ENCODE measurements around the gene PROK2.

PROK2 gene

GRCh38 chr3:71784914-71785531 is at the start of gene PROK2:
Gene PROK2 (minus strand): TSS chr3:71785148. CDS start chr3:71785052, 96 bp downstream.
- Histone ChIP-seq H3K79me2 (ENCODE audit: control insufficient read depth, insufficient read depth, low read length, unreplicated experiment) (no peaks in the 10 kb centered on the region), H3K4me1 (ENCODE audit: control insufficient read depth, insufficient read depth, low read length, unreplicated experiment) (no peaks in the 10 kb centered on the region), H2AFZ (ENCODE audit: low read length, unreplicated experiment) (no peak within 1 kb of the TSS), H3K27me3 (ENCODE audit: insufficient read depth, low read length) (peaks cover 78% of the 10 kb centered on the region), H3K36me3 (ENCODE audit: insufficient read depth, low read length) (no peaks in the 10 kb centered on the region), H3K4me3 (ENCODE audit: low read depth, low read length) (peak within 1 kb of the TSS; percentile 21; the same call in 1 of the 2 replicates), H3K27ac (ENCODE audit: low read depth, low read length) (no peak within 1 kb of the TSS)

GRCh38 chr3:71831599-71831998 is 46.7 kb upstream of the PROK2 start:
- Histone ChIP-seq H3K79me2 (ENCODE audit: control insufficient read depth, insufficient read depth, low read length, unreplicated experiment) (no peaks in the 10 kb centered on the region), H3K27ac (ENCODE audit: low read depth, low read length) (no peak overlapping the region), H3K4me3 (ENCODE audit: low read depth, low read length) (no peak overlapping the region), H3K4me1 (ENCODE audit: control insufficient read depth, insufficient read depth, low read length, unreplicated experiment) (no peaks in the 10 kb centered on the region), H3K36me3 (ENCODE audit: insufficient read depth, low read length) (no peaks in the 10 kb centered on the region), H2AFZ (ENCODE audit: low read length, unreplicated experiment) (no peak overlapping the region), H3K27me3 (ENCODE audit: insufficient read depth, low read length) (peaks cover 24% of the 10 kb centered on the region)

DNA sequence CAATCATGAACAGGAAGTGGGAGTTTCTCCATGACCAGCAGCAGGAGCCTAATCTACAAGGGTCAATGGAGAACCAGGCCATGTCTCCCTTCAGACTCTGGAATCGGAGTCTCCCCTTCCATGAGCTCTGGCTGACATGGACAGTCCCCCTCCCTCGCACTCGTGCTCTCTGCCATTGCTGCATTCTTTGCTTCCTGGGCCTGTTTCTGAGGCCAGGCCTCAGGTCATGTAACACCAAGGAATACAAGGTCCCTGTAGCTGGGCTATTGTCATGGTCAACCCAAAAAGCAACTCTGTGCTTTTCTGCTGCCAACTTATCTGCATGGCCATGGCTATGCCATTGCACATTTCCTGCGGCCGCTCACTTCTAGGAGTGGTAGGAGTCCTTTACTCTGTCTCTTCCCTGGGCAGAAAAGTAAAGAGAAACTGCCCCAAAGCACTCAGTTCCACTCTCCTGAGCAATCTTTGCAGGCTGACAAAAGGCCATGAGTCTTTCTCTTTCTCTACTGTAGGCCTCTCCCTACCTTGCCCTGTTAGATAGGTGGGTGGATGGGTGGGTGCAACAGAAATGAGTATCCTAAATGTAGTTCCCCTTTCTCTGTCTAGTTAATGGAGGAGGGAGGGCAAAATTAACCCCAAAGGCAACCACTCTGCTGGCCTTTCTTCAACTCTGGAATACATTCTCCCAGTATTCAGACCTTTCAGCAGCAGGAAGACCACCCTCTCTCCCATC is 40.8 kb upstream of the PROK2 start:
- Histone ChIP-seq H3K79me2 (ENCODE audit: control insufficient read depth, insufficient read depth, low read length, unreplicated experiment) (no peaks in the 10 kb centered on the region), H3K4me3 (ENCODE audit: low read depth, low read length) (no peak overlapping the region), H2AFZ (ENCODE audit: low read length, unreplicated experiment) (no peak overlapping the region), H3K27me3 (ENCODE audit: insufficient read depth, low read length) (peaks cover 42% of the 10 kb centered on the region), H3K4me1 (ENCODE audit: control insufficient read depth, insufficient read depth, low read length, unreplicated experiment) (no peaks in the 10 kb centered on the region), H3K27ac (ENCODE audit: low read depth, low read length) (no peak overlapping the region), H3K36me3 (ENCODE audit: insufficient read depth, low read length) (no peaks in the 10 kb centered on the region)

DNA sequence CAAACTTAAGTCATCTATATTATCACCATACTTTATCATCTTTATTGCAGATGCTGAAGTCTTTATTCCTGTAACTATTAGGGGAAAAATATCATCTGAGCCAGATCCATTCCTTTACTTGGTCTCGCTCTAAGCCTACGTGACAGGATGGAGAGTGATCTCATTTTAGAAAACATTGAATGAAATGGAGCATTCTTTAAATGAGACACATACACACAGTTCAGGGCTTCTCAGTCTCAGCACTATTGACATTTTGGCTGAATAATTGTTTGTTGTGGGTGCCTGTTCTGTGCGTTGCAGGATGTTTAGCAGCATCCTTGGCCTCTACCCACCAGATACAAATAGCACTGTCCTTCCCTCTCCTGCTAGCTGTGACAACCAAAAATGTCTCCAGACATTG is 36.2 kb upstream of the PROK2 start:
- Histone ChIP-seq H3K79me2 (ENCODE audit: control insufficient read depth, insufficient read depth, low read length, unreplicated experiment) (no peaks in the 10 kb centered on the region), H3K4me1 (ENCODE audit: control insufficient read depth, insufficient read depth, low read length, unreplicated experiment) (no peaks in the 10 kb centered on the region), H3K4me3 (ENCODE audit: low read depth, low read length) (no peak overlapping the region), H3K27ac (ENCODE audit: low read depth, low read length) (no peak overlapping the region), H3K27me3 (ENCODE audit: insufficient read depth, low read length) (peaks cover 51% of the 10 kb centered on the region), H2AFZ (ENCODE audit: low read length, unreplicated experiment) (no peak overlapping the region), H3K36me3 (ENCODE audit: insufficient read depth, low read length) (no peaks in the 10 kb centered on the region)

GRCh38 chr3:71817262-71817661 is 32.3 kb upstream of the PROK2 start:
- Histone ChIP-seq H3K36me3 (ENCODE audit: insufficient read depth, low read length) (no peaks in the 10 kb centered on the region), H3K79me2 (ENCODE audit: control insufficient read depth, insufficient read depth, low read length, unreplicated experiment) (no peaks in the 10 kb centered on the region), H3K4me3 (ENCODE audit: low read depth, low read length) (no peak overlapping the region), H3K27me3 (ENCODE audit: insufficient read depth, low read length) (peaks cover 76% of the 10 kb centered on the region), H3K4me1 (ENCODE audit: control insufficient read depth, insufficient read depth, low read length, unreplicated experiment) (no peaks in the 10 kb centered on the region), H2AFZ (ENCODE audit: low read length, unreplicated experiment) (no peak overlapping the region), H3K27ac (ENCODE audit: low read depth, low read length) (no peak overlapping the region)

- H3K4me1 ChIP-seq (ENCODE audit: control insufficient read depth, insufficient read depth, low read length, unreplicated experiment) = no peaks in the 10 kb centered on the region
- H3K36me3 ChIP-seq (ENCODE audit: insufficient read depth, low read length) = no peaks in the 10 kb centered on the region
- no peaks in the 10 kb centered on the region for H3K79me2 ChIP-seq (ENCODE audit: control insufficient read depth, insufficient read depth, low read length, unreplicated experiment)
- H2AFZ ChIP-seq (ENCODE audit: low read length, unreplicated experiment) = no peak overlapping the region
- H3K4me3 ChIP-seq (ENCODE audit: low read depth, low read length) = no peak overlapping the region
- H3K27me3 ChIP-seq (ENCODE audit: insufficient read depth, low read length) = peaks cover 77% of the 10 kb centered on the region
- no peak overlapping the region for H3K27ac ChIP-seq (ENCODE audit: low read depth, low read length)
Observed at GRCh38 chr3:71816767-71817156, 31.8 kb upstream of the PROK2 start.

DNA sequence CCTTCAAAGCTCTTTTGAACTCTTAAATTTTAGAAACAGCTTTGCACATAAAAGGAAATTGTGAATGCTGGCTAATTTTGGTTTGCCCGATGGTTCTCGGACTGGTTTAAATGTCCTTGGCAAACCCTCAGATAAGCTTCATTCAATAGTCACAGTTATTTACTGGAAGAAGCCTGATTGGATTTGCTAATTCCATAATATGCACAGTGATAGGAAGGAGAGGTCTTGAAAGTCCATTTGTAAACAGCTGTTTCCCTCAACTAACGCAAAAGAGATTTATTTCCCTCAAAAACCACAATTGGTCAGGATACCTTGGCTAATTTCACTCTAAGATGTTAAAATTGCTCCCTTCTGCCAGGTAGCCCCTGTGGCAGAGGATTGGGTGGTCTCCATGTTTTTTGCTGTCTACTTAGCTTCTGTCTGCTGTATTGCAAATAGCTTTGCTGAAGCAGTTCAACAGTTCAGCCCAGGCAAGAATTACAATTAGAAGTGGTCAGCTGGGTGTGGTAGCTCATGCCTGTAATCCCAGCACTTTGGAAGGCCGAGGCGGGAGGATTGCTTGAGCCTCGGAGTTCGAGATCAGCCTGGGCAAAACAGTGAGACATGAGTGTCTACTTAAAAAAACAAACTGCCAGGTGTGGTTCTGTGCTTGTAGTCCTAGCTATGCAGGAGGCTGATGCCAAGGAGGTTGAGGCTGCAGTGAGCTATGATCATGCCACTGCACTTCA is 30.6 kb upstream of the PROK2 start:
- no peaks in the 10 kb centered on the region for H3K4me1 ChIP-seq (ENCODE audit: control insufficient read depth, insufficient read depth, low read length, unreplicated experiment)
- peaks cover 66% of the 10 kb centered on the region for H3K27me3 ChIP-seq (ENCODE audit: insufficient read depth, low read length)
- no peaks in the 10 kb centered on the region for H3K36me3 ChIP-seq (ENCODE audit: insufficient read depth, low read length)

GRCh38 chr3:71813704-71814103 is 28.8 kb upstream of the PROK2 start:
- Histone ChIP-seq H3K4me3 (ENCODE audit: low read depth, low read length) (no peak overlapping the region), H3K36me3 (ENCODE audit: insufficient read depth, low read length) (no peaks in the 10 kb centered on the region), H3K79me2 (ENCODE audit: control insufficient read depth, insufficient read depth, low read length, unreplicated experiment) (no peaks in the 10 kb centered on the region), H3K27ac (ENCODE audit: low read depth, low read length) (no peak overlapping the region), H3K27me3 (ENCODE audit: insufficient read depth, low read length) (peaks cover 69% of the 10 kb centered on the region), H3K4me1 (ENCODE audit: control insufficient read depth, insufficient read depth, low read length, unreplicated experiment) (no peaks in the 10 kb centered on the region), H2AFZ (ENCODE audit: low read length, unreplicated experiment) (no peak overlapping the region)

More for the DNA sequence above, 30.6 kb upstream of the PROK2 start:
- no peaks in the 10 kb centered on the region for H3K79me2 ChIP-seq (ENCODE audit: control insufficient read depth, insufficient read depth, low read length, unreplicated experiment)
- H3K27ac ChIP-seq (ENCODE audit: low read depth, low read length) = no peak overlapping the region
- H2AFZ ChIP-seq (ENCODE audit: low read length, unreplicated experiment) = no peak overlapping the region
- H3K4me3 ChIP-seq (ENCODE audit: low read depth, low read length) = no peak overlapping the region

DNA sequence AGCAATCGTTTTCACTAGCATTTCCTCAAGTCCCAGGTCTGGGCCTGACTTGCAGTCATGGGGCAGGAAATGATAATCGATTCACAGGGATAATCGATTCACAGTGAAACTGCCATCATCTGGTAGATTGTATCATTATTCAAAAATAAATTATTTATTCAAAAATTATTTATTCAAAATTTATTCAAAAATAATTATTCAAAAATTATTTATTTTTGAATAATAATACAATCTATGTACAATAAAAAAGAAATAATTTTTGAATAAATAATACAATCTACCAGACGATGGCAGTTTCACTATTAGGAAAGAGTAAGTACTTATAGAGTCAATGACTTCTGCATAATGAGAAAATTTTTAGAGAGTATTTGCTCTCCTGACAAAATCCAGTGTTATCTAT is 28.1 kb upstream of the PROK2 start:
- Histone ChIP-seq H3K4me3 (ENCODE audit: low read depth, low read length) (no peak overlapping the region), H3K36me3 (ENCODE audit: insufficient read depth, low read length) (no peaks in the 10 kb centered on the region), H2AFZ (ENCODE audit: low read length, unreplicated experiment) (no peak overlapping the region), H3K4me1 (ENCODE audit: control insufficient read depth, insufficient read depth, low read length, unreplicated experiment) (no peaks in the 10 kb centered on the region), H3K79me2 (ENCODE audit: control insufficient read depth, insufficient read depth, low read length, unreplicated experiment) (no peaks in the 10 kb centered on the region), H3K27me3 (ENCODE audit: insufficient read depth, low read length) (peaks cover 69% of the 10 kb centered on the region), H3K27ac (ENCODE audit: low read depth, low read length) (no peak overlapping the region)

DNA sequence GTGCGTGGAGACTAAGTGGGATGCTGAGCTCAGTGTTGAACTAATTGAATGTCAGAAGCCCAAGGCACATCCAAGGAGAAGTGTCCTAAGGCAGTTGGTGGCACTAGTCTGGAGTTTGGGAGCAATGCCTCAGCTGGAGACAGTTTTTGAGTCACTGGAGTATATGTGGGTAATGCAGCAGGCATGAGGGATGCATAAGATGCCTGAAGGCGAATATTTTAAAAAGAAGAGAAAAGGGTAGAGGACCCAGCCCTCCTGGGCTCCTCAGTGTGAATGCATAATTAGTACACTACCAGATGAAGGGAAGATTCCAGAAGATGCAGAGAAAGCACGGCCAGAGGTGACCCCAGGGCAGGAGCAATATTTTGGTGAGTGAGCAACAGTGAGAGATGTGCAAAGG is 25.1 kb upstream of the PROK2 start:
- H3K36me3 ChIP-seq (ENCODE audit: insufficient read depth, low read length) = no peaks in the 10 kb centered on the region
- no peak overlapping the region for H3K4me3 ChIP-seq (ENCODE audit: low read depth, low read length)
- peaks cover 57% of the 10 kb centered on the region for H3K27me3 ChIP-seq (ENCODE audit: insufficient read depth, low read length)
- H3K27ac ChIP-seq (ENCODE audit: low read depth, low read length) = no peak overlapping the region
- no peak overlapping the region for H2AFZ ChIP-seq (ENCODE audit: low read length, unreplicated experiment)
- H3K79me2 ChIP-seq (ENCODE audit: control insufficient read depth, insufficient read depth, low read length, unreplicated experiment) = no peaks in the 10 kb centered on the region
- no peaks in the 10 kb centered on the region for H3K4me1 ChIP-seq (ENCODE audit: control insufficient read depth, insufficient read depth, low read length, unreplicated experiment)

Data from ACC112 (cell line).